GM18951 (cell line): Measurements from ENCODE around the gene PRPF38A.
A peak's percentile ranks its signal among the peaks of the same experiment; 100 is the strongest.
"Not testable (repeated sequence)": the region's sequence is repeated elsewhere in the genome, so short reads cannot be mapped to it uniquely, and the experiment has no call there.

Source experiments
- POLR2A ChIP-seq: IDR thresholded peaks from 4 replicates; pipeline ENCODE4 v1.6.1; 2011; ENCODE audit warnings: mild to moderate bottlenecking; ENCODE audit not compliant: insufficient read length, insufficient read depth; ENCODE audit errors: extremely low read depth
- in situ Hi-C: fragments of 300-500 bp; cut with MboI; formaldehyde crosslinking; loops from one replicate; pipeline ENCODE4 v1.12.0; 2022; ENCODE audit warnings: low sequenced_read_pairs, mixed read lengths, inconsistent platforms; ENCODE audit not compliant: unreplicated experiment

PRPF38A gene

DNA sequence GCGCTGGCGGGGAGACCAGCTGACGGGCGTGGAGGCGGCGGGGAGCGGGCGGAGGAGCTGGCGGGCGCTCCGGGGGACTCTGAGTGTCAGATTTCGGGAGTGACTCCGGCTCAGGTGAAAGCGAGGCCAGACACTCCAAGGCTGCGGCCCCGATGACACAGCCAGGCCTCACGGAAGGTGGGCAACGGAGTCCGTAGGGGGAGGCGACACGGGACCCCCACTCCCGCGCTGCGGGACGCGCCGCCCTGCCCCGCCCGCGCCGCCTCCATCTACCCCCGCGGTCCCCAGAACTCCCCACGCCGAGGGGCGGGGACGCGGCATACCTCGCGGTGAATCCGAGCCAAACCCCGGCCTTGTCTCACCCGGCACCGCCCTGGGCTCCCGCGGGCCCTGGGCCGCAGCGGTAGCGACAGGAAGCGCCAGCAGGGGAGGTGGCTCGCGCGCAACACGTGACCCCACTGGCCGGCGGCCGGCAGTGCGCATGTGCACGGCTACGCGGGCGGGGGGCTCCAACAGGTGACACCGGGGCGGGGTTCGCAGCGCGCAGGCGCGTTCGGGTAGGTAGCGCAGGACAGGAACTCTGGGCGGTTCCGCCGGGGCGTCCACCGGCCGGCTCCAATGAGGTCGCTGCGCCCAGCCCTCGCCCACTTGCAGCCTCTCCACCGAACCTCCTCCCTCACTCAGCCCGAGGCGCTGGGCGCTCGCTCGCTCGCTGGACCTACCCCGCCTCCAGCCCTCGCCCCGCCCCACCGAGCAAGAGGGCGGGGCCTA, 38.5 kb upstream of the PRPF38A start, which contains the start of gene CC2D1B:
Gene CC2D1B (minus strand): TSS at position 460 of the 771 bp plus-strand sequence. CDS start 1,585 bp downstream, outside the sequence.
- TF ChIP-seq POLR2A = peak; percentile 99
- in situ Hi-C loops = no loop called here

DNA sequence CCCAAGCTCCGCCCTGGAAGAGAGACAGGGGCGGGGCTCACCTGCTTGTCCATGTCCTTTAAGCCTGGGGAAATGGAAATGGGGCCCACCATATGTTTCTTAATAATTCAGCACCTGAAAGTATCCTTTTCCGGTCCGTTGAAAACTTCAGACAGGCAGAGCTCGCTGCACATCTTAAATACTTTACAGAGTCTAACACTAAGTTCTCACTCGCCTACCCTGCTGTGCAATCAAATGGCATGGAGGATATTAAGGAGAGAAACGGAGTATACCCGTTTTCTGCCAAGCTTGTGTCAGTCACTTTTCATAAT, 37.9 kb upstream of the PRPF38A start:
- no peak for TF ChIP-seq POLR2A
- in situ Hi-C loops = no loop called here

DNA sequence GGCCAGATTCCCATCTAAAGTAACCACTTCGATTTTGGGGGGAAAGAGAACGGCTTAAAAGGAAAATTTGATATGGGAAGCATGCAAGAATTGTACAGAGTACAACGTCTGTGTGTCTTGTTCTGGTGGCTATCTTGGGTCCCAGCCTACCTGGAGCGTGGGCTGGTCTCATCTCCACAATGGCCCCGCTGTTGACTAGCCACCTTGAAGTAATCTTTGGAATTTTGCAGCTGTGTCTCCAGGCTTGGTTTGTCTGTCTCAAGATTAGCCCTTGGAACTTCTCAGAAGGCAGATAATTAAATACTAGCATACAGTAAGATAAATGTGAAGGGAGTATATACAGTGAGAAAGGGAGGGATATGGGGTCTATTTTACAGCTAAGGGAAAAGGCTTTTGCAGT, 37.1 kb upstream of the PRPF38A start:
- no peak for TF ChIP-seq POLR2A
- in situ Hi-C loops = no loop called here

DNA sequence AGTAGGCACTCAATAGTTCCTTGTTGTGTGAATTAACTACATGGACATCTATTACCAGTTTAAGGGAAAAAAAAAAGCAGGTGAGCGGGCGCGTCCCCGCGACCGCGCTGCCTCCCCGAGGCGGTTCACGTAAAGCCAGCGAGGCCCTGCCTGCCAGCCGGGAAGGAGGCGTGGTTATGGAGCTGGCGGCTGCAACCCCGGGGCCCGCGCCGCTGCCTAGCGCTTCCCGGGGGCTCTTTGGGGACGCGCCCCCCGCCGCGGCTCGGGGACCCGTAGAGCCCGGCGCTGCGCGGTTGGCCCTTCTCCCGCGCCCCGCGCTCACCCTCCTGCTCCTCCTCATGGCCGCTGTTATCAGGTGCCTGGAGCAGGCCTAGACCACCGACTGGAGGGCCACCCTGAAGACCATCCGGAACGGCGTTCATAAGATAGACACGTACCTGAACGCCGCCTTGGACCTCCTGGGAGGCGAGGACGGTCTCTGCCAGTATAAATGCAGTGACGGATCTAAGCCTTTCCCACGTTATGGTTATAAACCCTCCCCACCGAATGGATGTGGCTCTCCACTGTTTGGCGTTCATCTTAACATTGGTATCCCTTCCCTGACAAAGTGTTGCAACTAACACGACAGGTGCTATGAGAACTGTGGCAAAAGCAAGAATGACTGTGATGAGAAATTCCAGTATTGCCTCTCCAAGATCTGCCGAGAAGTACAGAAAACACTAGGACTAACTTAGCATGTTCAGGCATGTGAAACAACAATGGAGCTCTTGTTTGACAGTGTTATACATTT, 35.8 kb upstream of the PRPF38A start:
- TF ChIP-seq POLR2A = no peak

DNA sequence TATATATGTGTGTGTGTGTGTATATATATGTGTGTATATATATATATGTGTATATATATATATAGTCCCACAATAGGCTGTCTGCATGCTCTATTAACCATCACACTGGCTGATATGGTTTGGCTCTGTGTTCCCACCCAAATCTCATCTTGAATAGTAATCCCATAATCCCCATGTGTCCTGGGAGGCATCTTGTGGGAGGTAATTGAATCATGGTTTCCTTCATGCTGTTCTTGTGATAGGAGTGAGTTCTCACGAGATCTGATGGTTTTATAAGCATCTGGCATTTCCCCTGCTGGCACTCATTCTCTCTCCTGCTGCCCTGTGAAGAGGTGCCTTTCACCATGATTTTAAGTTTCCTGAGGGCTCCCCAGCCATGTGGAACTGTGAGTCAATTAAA, 34.6 kb upstream of the PRPF38A start:
- in situ Hi-C loops = not testable (repeated sequence)

More for the DNA sequence above, 35.8 kb upstream of the PRPF38A start:
- in situ Hi-C loops = no loop called here

DNA sequence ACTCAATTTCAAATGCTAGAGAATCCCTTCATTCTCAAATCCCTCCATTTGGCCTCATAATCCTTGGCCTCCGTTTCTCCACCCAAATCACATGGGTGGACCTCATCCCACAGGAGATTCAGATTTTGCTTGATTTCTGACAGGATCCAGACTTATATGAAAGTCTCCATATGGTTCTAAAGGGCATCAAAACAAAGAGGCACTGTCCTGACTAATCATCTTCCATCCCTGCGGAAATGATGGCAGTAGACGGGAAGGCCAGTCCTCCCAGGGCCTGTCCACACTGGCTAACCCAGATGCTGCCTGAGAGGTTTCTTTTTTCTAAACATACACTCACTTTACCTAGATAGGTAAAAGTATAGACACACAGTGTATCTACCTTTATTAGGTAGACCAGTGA, 19.0 kb upstream of the PRPF38A start:
- in situ Hi-C loops = no loop called here
- TF ChIP-seq POLR2A = no peak

DNA sequence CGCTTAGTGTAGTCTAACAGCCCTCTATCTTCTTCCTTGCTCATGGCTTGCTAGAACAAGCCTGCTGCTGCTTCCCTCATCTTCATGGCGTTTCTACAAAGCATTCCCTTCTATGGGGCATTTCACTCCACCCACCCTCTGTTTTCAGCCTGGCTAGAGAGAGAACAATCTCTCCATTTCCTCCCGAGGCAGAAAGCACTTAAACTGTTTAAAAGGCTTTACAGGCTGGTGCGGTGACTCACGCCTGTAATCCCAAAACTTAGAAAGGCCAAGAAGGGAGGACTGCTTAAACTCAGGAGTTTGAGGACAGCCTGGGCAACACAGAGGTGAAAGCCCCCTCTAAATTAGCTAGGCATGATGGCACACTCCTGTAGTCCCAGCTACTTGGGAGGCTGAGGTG, 17.9 kb upstream of the PRPF38A start:
- no peak for TF ChIP-seq POLR2A
- in situ Hi-C loops = no loop called here

DNA sequence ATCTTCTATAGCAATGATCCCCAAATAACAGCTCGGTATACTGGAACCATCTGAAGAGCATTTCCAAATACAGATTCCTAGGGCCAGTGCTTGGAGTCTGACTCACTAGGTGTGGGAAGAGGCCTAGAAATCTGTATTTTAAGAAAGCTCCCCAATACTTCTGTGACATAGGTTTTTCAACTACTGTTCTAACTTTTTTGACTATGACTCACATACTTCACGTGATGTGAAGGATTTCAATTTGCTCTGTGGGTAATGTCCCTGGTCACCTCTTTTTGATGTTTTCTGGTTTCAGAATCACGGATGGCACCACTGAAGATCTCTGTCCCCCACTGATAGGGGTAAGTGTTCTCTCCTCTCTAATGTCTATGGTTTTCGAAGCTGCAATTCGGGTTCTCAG, 11.2 kb upstream of the PRPF38A start:
- in situ Hi-C loops = no loop called here

DNA sequence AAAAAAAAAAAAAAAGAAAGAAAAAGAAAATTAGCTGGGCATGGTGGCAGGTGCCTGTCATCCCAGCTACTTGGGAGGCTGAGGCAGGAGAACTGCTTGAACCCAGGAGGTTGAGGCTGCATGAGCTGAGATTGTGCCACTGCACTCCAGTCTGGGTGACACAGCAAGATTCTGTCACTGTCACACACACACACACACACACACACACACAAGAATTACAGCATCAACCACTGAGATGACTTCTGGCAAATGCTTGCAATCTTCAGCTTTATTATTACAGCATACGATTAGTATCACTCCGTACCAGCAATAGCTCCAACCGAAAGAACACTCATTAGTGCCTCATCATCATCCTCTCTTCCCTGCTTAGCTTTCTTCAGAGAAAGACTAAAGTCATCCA, 4.8 kb upstream of the PRPF38A start:
- no peak for TF ChIP-seq POLR2A
- in situ Hi-C loops = no loop called here

More for the DNA sequence above, 11.2 kb upstream of the PRPF38A start:
- no peak for TF ChIP-seq POLR2A

DNA sequence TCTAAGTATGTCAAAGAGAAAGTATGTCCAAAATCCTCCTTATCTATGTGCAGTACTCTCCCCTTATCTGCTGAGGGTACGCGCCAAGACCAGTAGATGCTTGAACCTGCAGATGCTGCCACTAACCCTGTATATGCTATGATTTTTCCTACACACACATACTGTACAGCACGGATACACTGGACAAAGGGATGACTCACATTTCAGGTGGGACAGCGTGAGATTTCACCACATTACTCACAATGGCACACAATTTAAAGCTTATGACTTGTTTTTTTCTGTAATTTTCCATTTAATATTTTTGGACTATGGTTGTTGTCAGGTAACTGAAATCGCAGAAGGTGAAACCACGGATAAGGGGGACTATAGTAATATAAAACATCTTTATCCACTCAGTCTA, 4.3 kb upstream of the PRPF38A start:
- in situ Hi-C loops = no loop called here
- no peak for TF ChIP-seq POLR2A

DNA sequence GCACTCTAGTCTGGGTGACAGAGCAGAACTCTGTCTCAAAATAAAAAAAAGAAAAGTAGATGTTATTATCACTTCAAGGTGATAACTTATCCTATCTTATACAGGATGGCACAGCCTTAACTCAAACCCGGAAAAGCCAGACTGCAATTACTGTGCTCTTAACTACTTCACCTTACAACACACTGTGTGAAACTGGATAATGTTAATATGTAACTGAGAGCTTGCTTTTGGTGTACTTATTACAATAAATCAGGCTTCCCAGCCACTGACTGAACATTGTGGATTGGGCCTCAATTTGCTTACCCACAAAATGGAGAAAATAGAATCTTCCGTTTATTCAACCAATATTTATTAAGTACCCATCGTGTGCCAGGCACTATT, 1.6 kb upstream of the PRPF38A start:
- TF ChIP-seq POLR2A = no peak
- in situ Hi-C loops = no loop called here

DNA sequence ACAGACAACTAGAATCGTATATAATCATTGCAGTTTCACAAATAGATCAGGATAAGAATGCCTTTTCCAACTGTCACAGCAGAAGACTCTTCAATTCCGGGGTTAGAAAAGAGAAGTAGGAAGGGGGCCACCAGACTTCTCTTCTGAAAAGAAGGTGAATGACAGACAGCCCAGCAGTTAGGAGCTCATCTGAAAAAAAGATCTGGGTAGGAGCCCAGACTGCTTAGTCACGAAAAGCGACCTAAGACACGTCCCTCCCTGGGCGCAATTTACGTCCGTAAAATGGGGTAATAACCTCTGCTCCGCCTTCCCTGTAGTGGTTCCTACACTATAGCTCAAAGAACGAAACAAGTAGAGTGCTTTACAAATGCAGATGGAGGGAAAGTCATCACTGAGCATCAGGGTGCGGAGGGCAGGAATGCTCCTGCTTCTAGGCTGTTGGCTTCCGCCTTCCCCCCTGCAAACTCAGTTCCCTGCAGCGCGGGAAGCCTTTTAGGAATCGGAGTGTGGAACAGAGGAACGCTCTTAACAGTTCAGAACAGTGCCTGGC, 761 bp upstream of the PRPF38A start:
- TF ChIP-seq POLR2A = no peak
- in situ Hi-C loops = no loop called here

DNA sequence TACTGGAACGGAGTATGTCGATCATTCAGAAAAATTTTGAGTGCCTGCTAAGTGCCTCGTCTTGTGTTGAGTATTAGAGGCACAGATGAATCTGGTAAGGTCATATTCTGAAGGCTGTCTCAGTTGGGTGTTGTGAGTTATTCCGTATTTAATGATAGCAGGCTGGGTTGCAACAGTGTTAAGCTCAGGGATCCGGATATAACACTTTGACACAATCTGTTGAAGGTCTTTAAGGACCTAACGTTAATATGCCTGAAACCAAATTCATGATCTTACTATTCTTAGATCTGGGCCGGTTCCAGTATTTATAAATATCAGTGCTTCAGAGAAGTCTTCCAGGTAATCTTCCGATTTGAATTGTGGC, 555 bp downstream of the PRPF38A start:
- in situ Hi-C loops = no loop called here

More for the DNA sequence above, 555 bp downstream of the PRPF38A start:
- TF ChIP-seq POLR2A = no peak
